Occipital lobe (tissue), 2 donors: Measurements from ENCODE around the gene DMGDH. TPM values are rescaled to one million over a fixed set of nuclear protein-coding genes. Genes with fewer than 3 reads are reported as not detected.
A peak's percentile ranks its signal among the peaks of the same experiment; 100 is the strongest.

Experiments
- DNase-seq: peaks from one replicate; lab custom pipeline; 2025; lab: John Stamatoyannopoulos, UW
- total RNA-seq: library from RNA; depleted of rRNA; stranded (reverse); fragments of >200 nt; gene quantifications from one replicate; pipeline ENCODE4 v1.2.3, GENCODE V29; 2014

Gene DMGDH
- total RNA-seq, 1 donor from 2014 or later, result 1.2 TPM

GRCh38 chr5:79070350-79070667 is 835 bp upstream of the DMGDH start:
- no peak for DNase-seq

GRCh38 chr5:79062436-79062835 is 7.0 kb downstream of the DMGDH start:
- DNase-seq, result no peak

DNA sequence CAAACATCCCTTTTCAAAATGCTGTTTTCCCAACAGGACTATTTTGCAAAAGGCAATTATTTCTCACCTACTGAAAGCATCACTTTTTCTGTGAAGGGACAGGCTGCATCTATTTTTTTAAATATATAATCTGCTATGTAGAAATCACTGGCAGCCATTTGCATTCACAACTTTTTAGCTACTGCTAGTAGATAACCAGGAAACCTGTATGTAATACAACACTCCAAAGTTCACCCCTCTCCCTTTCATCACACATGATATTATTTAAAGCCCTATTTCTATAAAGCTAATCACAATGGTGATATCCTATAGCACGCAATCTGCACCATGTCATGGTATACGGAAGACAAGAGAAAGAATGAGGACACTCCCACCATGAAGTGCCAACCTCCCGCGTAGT is 9.8 kb downstream of the DMGDH start:
- no peak for DNase-seq

- no peak for DNase-seq
Observed at GRCh38 chr5:79056847-79057246, 12.6 kb downstream of the DMGDH start.

DNA sequence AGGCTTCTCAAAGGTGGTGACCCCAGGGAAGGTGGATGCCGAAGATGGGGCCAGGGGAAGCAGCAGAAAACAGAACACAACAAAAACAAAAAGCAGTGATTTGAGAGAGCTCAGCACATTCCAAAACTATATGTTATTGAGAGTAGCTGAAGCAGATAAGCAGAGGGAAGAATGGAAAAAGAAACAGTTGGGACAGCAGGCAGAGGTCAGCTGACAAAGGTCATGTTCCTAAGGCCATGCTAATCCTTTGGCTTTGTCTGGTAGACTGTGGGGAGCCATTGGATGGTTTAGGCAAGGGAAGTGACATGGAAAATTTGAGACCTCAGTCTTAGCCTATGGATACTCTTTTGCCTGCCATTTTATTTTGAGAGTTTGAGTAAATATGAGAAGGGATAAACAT is 14.5 kb downstream of the DMGDH start:
- no peak for DNase-seq

DNA sequence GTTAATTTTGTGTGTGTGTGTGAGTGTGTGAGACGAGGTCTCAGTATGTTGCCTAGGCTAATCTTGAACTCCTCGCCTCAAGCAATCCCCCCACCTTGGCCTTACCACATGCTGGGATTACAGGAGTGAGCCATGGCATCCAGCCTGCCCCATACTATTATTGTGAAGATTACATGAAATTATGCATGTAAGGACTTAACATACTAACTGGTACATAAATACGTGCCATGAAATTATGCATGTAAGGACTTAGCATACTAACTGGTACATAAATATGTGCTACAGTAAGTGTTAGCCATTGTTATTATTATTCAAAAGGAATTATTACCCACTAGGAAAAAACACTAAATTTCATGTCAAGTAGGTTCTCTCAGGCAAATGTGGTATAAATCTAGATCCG is 16.2 kb downstream of the DMGDH start:
- DNase-seq, result no peak

- DNase-seq, result no peak
Observed at GRCh38 chr5:79050498-79050897, 19.0 kb downstream of the DMGDH start.

- no peak for DNase-seq
Observed at GRCh38 chr5:79048437-79048836, 21.0 kb downstream of the DMGDH start.

DNA sequence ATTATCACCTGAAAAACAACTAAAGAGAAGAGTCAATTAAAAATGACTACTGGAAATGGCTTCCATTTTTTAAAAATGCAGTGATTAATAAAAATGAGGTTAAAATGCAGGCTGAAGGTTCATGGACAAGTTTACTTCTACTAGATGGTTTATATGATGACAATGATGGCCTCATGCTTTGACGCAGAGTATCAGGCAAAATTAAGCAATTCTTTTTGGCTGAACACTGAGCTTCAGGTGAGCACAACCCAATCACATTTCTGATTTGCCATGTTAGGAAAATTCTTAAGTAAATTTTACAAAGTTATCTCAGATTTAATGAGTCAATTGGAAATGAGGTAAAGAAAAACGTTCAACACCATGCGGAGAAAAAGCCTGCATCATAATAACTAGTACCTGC is 22.3 kb downstream of the DMGDH start:
- DNase-seq, result no peak

- no peak for DNase-seq
Observed at GRCh38 chr5:79042188-79042587, 27.3 kb downstream of the DMGDH start.

DNA sequence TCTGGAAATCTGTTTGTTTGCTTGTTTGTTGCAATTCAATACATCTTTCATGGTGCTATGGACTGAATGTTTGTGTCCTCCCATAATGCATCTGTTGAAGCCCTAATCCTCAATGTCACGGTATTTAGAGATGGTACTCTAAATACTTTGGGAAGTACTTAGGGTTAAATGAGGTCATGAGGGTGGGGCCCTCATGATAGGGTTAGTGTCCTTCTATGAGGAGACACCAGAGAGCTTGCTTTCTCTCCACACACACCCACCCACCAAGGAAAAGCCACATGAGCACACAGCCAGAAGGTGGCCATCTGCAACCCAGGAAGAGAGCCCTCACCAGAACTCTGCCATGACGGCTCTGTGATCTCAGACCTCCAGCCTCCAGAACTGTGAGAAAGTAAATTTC is 32.7 kb downstream of the DMGDH start:
- no peak for DNase-seq

DNA sequence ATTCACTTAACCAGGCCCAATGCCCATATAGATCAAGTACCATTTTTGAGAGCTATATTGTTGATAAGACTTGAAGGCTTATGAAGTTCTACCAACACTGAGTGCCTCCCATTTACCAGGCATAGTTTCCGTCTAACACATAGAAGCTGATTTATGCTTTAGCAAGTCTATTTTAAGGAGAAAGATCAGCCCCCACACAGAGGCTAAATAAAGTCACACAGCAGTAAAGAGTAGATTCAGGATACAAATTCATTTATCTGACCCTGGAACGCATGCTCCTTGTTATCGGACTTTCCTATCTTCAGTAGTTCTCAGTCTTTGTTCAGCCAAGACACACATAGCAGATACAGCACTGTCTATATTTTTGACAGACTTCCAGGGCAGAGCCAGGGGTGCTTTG is 34.2 kb downstream of the DMGDH start:
- DNase-seq, result no peak

- no peak for DNase-seq
Observed at GRCh38 chr5:79032782-79033181, 36.7 kb downstream of the DMGDH start.

- no peak for DNase-seq
Observed at GRCh38 chr5:79032031-79032695, 37.3 kb downstream of the DMGDH start.

GRCh38 chr5:79031485-79031867 is 38.0 kb downstream of the DMGDH start:
- no peak for DNase-seq

GRCh38 chr5:79030663-79031484 is 38.6 kb downstream of the DMGDH start:
- no peak for DNase-seq

DNA sequence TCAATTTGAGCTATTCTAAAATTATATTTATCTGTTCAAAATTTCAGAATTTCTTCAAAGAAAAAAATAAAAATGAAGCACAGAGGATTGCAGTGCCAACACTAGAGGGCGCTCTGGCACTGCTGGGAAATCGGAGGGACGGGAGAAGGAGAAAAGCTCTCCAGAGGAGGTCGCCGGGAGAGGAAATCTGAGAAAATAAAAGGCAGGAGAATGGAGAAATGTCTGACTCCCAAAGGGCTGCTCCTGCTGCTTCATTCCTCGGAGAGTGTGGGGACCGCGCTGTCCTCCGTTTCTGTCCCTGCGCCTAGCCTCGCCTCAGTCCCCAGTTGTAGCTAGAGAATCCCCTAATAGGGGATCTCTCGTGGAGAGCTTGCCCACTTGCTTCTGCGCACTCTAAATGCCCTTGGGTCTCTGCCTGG is 44.4 kb downstream of the DMGDH start:
- DNase-seq, result peak; percentile 34

DNA sequence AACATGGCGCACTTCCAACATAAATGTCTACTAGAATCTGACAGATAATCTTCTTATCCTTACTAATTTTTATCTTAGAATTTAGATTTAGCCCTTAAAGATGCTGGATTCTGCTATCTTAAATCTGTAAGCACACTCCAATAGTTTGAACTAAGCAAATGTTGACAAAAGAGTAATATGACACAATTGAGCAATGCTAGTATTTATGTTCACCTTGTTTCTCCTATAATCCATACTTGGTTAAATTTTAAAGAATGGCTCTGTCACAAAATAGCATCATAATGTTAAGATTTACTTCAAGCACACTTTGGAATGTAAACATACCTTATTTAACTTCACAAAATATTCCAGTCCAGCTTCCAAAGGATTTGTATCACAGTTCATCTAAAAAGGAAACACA is 45.5 kb downstream of the DMGDH start:
- no peak for DNase-seq

GRCh38 chr5:79023348-79023747 is 46.1 kb downstream of the DMGDH start:
- no peak for DNase-seq

DNA sequence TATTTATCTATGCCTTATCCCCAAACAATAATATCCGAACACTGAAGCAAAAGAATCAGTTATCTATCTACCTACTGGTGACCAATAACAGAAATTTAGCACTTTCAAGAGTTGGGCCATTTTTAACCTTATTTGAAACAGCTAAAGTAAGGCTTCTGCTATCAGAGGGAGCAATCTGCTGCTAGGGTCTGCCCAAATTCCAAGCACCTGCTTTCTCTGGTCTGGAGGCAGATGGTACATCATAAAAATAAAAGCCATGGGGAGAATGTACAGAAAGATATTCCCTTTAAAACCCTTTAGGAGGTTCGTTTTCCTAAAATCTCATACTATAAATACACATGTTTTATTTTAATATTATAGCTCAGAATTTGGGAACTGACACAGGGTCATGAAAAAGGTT is 46.7 kb downstream of the DMGDH start:
- no peak for DNase-seq

DNA sequence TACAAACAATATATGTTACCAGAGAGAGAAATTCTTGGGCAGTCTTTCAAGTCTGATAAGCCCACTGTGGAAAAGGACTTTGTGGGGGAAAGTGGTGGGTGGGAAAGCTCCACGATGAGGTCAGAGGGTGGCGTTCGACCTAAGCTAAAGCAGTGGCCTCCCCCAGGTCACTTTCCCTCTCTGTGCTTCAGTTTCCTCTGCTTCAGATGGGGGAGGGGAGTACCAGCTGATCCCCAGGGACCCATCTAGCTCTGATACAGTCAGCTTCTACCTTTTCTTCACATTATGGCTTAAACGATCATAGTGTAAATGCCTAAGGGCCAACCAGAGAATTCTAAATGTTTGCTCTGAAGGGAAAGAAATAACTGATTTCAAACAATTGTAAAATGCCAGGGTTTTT is 47.7 kb downstream of the DMGDH start:
- DNase-seq, result no peak

GRCh38 chr5:79020861-79021561 is 48.5 kb downstream of the DMGDH start:
- peak; percentile 48 for DNase-seq

DNA sequence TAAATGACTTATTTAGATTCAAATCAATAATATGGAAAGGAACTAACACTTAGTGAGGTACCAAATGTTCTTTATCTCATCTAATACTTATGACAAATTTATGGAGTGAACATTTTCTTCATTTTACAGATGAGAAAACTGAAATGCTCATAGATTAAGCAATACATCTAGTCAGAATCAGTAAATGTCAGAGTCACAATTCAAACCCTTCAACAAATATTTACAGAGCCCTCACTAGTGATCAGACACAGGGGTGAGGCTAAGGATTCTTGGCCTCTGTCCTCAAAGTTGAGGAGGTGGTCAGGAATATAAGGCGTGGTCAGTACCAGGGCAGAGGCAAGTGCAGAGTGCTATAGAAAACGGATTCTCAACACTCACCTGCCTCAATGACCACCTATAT is 54.8 kb downstream of the DMGDH start:
- no peak for DNase-seq
